Astrocyte (in vitro differentiated cells and primary cell): ENCODE measurements around the gene CTNNA3. TPM values are rescaled to one million over a fixed set of nuclear protein-coding genes. Genes with fewer than 3 reads are reported as not detected.

Source experiments
- DNase-seq: peaks from one replicate; pipeline ENCODE4 v3.0.0-alpha.2; 2010; ENCODE audit warnings: low read depth
- FAIRE-seq: peaks from 2 replicates; lab custom pipeline; 2011; peaks lifted over from hg19 to GRCh38; lab: Jason Lieb, UNC
- H2AFZ ChIP-seq: 2 replicates; pipeline ENCODE4 v1.6.0; 2012; ENCODE audit warnings: low read depth, low read length, inconsistent platforms
- H3K27ac ChIP-seq: 2 replicates; pipeline ENCODE4 v1.5.1; 2011; ENCODE audit warnings: low read depth, low read length, inconsistent platforms
- H3K27me3 ChIP-seq: 2 replicates; pipeline ENCODE4 v1.6.0; 2011; ENCODE audit warnings: low read length, inconsistent platforms; ENCODE audit not compliant: insufficient read depth
- H3K36me3 ChIP-seq: 2 replicates; pipeline ENCODE4 v1.5.1; 2011; ENCODE audit warnings: low read length, inconsistent platforms; ENCODE audit not compliant: insufficient read depth
- H3K4me1 ChIP-seq: 2 replicates; pipeline ENCODE4 v1.5.1; 2011; ENCODE audit warnings: low read length, inconsistent platforms; ENCODE audit not compliant: insufficient read depth
- H3K4me2 ChIP-seq: 2 replicates; pipeline ENCODE4 v1.6.0; 2012; ENCODE audit warnings: low read length, inconsistent platforms
- H3K4me3 ChIP-seq: 2 replicates; pipeline ENCODE4 v1.5.1; 2011; ENCODE audit warnings: low read depth, mild to moderate bottlenecking, low read length, inconsistent platforms; ENCODE audit not compliant: insufficient read depth
- H3K79me2 ChIP-seq: 2 replicates; pipeline ENCODE4 v1.6.0; 2012; ENCODE audit warnings: mild to moderate bottlenecking, low read length, inconsistent platforms; ENCODE audit not compliant: insufficient read depth
- H3K9ac ChIP-seq: 2 replicates; pipeline ENCODE4 v1.6.0; 2012; ENCODE audit warnings: mild to moderate bottlenecking, low read length, inconsistent platforms
- H3K9me3 ChIP-seq: 2 replicates; pipeline ENCODE4 v1.5.1; 2012; ENCODE audit warnings: low read depth, mild to moderate bottlenecking, low read length, inconsistent platforms; ENCODE audit not compliant: insufficient read depth
- H4K20me1 ChIP-seq: 2 replicates; pipeline ENCODE4 v1.6.0; 2012; ENCODE audit warnings: low read length, inconsistent platforms; ENCODE audit not compliant: insufficient read depth
- H3K27ac Mint-ChIP-seq: one replicate; pipeline ENCODE4 v1.8.0; 2021; ENCODE audit warnings: mild to moderate bottlenecking, mixed read lengths; ENCODE audit not compliant: unreplicated experiment
- H3K27me3 Mint-ChIP-seq: one replicate; pipeline ENCODE4 v1.8.0; 2021; ENCODE audit warnings: low read depth, mixed read lengths; ENCODE audit not compliant: unreplicated experiment
- H3K36me3 Mint-ChIP-seq: one replicate; pipeline ENCODE4 v1.8.0; 2021; ENCODE audit warnings: low read depth, mixed read lengths; ENCODE audit not compliant: unreplicated experiment
- H3K4me1 Mint-ChIP-seq: one replicate; pipeline ENCODE4 v1.8.0; 2021; ENCODE audit warnings: low read depth, mixed read lengths; ENCODE audit not compliant: unreplicated experiment
- H3K4me3 Mint-ChIP-seq: one replicate; pipeline ENCODE4 v1.8.0; 2021; ENCODE audit warnings: mild to moderate bottlenecking, moderate library complexity, mixed read lengths; ENCODE audit not compliant: unreplicated experiment
- H3K9me3 Mint-ChIP-seq: one replicate; pipeline ENCODE4 v1.8.0; 2021; ENCODE audit warnings: mild to moderate bottlenecking, mixed read lengths; ENCODE audit not compliant: unreplicated experiment
- EZH2 ChIP-seq: IDR thresholded peaks from 2 replicates; pipeline ENCODE4 v1.6.1; 2012; ENCODE audit warnings: mild to moderate bottlenecking, low read length, inconsistent platforms; ENCODE audit not compliant: insufficient read depth
- total RNA-seq: library from RNA; stranded (reverse); gene quantifications from 2 replicates; pipeline ENCODE4 v1.2.1, GENCODE V29; 2021
- TF ChIP-seq, protein P1 (sequence below): IDR thresholded peaks from 2 replicates; pipeline ENCODE4 v1.5.1; 2011; ENCODE audit warnings: low read depth, mild to moderate bottlenecking, inconsistent platforms, low read length, moderate library complexity; ENCODE audit not compliant: insufficient read depth

The CTNNA3 gene
- total RNA-seq, 1 donor from 2014 or later, result 0.73 TPM

DNA sequence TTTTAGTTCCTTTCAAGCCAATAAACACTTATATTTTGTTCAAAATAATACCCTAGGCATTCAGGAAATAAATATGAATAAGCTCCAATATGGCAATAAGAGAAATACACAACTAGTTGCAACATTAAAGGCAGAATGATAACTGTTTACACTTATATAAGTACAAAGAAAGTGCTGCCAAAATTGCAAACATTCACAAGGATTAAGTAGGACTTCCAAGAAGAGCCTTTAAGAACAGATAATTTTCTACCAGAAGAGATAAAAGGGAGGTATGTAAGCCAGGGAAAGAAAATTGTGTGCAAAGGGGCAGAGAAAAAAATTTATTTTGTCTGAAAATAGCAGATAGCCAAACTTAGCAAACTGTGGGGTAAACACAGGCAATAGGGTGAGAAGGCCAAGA is 83.8 kb downstream of the CTNNA3 start:
- peaks cover 33% of the 10 kb centered on the region for H3K4me1 ChIP-seq
- Mint-ChIP-seq H3K36me3 (no peaks in the 10 kb centered on the region), H3K27me3 (no peaks in the 10 kb centered on the region), H3K4me1 (peaks cover 28% of the 10 kb centered on the region), H3K27ac (no peak overlapping the region), H3K4me3 (no peak overlapping the region), H3K9me3 (peaks cover 4% of the 10 kb centered on the region)
- no peaks in the 10 kb centered on the region for H3K27me3 ChIP-seq
- H3K36me3 ChIP-seq, result no peaks in the 10 kb centered on the region
- FAIRE-seq (no peak), DNase-seq (no peak)
- H3K4me3 ChIP-seq, result no peak overlapping the region
- H3K27ac ChIP-seq, result no peak overlapping the region
- H3K9me3 ChIP-seq, result no peaks in the 10 kb centered on the region
- no peak for TF ChIP-seq EZH2
- TF ChIP-seq, protein P1, sequence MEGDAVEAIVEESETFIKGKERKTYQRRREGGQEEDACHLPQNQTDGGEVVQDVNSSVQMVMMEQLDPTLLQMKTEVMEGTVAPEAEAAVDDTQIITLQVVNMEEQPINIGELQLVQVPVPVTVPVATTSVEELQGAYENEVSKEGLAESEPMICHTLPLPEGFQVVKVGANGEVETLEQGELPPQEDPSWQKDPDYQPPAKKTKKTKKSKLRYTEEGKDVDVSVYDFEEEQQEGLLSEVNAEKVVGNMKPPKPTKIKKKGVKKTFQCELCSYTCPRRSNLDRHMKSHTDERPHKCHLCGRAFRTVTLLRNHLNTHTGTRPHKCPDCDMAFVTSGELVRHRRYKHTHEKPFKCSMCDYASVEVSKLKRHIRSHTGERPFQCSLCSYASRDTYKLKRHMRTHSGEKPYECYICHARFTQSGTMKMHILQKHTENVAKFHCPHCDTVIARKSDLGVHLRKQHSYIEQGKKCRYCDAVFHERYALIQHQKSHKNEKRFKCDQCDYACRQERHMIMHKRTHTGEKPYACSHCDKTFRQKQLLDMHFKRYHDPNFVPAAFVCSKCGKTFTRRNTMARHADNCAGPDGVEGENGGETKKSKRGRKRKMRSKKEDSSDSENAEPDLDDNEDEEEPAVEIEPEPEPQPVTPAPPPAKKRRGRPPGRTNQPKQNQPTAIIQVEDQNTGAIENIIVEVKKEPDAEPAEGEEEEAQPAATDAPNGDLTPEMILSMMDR, result no peak
- no peak overlapping the region for H3K4me2 ChIP-seq
- H3K9ac ChIP-seq, result no peak overlapping the region
- no peaks in the 10 kb centered on the region for H3K79me2 ChIP-seq
- H2AFZ ChIP-seq, result no peak overlapping the region
- H4K20me1 ChIP-seq, result no peaks in the 10 kb centered on the region

DNA sequence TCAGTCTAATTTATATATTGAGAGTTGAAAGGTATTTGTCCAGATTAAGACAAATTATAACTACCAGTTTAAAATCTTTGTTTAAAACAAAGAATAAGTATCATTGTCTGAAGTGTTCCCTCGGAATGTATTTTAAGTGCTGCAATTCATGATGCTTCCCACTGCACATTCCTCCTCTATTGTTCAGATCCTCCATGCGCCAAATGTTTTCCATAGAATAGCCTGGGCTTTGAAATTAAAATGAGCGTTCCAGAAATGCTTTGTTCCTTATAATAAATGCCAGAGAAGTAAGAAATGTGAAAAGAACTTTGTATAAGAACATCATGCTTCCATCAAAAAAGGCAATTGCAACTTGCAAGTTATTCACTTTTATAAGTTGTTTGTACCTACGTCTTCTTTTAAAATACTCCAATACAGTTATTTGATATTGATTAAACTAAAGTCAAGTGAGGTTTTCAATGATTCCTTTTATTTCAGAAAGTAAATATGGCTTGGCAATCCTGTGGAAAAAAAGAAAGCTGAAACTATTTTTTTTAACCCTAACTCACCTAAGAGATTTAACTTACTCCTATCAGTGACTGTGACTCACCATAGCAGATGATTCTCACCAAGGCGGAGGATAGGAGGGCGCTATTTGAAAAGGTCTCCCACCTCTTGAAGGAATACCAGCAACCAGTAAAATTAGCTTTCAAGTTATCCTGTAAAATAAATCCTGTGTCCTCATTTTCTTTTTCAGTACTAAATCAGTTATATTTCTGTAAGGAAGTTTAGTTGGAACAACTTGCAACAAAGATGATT is 85.8 kb downstream of the CTNNA3 start:
- Histone ChIP-seq H3K4me1 (peaks cover 38% of the 10 kb centered on the region), H3K79me2 (no peaks in the 10 kb centered on the region), H3K4me3 (no peak overlapping the region), H3K9ac (no peak overlapping the region), H2AFZ (no peak overlapping the region), H3K27me3 (no peaks in the 10 kb centered on the region), H4K20me1 (no peaks in the 10 kb centered on the region), H3K36me3 (no peaks in the 10 kb centered on the region), H3K9me3 (no peaks in the 10 kb centered on the region), H3K4me2 (peak overlapping the region; percentile 64), H3K27ac (peak overlapping the region; percentile 43)
- H3K9me3 Mint-ChIP-seq, result peaks cover 4% of the 10 kb centered on the region
- H3K4me3 Mint-ChIP-seq, result no peak overlapping the region
- peaks cover 38% of the 10 kb centered on the region for H3K4me1 Mint-ChIP-seq
- H3K27me3 Mint-ChIP-seq, result no peaks in the 10 kb centered on the region
- H3K36me3 Mint-ChIP-seq, result no peaks in the 10 kb centered on the region
- no peak for FAIRE-seq
- peak; percentile 79 for DNase-seq
- TF ChIP-seq, protein P1, result no peak
- no peak for TF ChIP-seq EZH2
- no peak overlapping the region for H3K27ac Mint-ChIP-seq

DNA sequence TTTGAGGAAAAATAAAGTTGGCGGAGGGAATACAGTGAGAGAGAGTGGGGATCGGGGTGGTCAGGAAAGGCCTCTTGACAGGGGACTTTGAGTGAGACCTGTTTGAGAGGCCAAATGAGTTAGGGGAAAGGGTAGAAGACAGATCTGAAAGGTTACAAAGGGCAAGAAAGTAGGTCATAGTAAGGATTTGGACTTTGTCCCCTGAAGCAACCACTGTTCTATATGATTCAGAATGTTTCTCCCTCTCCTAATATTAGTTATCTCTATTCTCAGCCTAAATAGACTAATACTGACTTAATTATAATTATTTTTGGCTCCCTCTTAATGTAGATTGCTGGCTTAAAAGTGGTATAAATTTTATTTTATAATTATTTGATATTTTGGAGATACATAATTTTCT is 88.0 kb downstream of the CTNNA3 start:
- H3K4me3 Mint-ChIP-seq, result no peak overlapping the region
- DNase-seq, result no peak
- TF ChIP-seq EZH2, result no peak
- TF ChIP-seq, protein P1, result no peak
- H3K4me1 Mint-ChIP-seq, result peaks cover 35% of the 10 kb centered on the region
- no peaks in the 10 kb centered on the region for H3K79me2 ChIP-seq
- H3K27ac ChIP-seq, result no peak overlapping the region
- H2AFZ ChIP-seq, result no peak overlapping the region
- peaks cover 33% of the 10 kb centered on the region for H3K4me1 ChIP-seq
- no peak overlapping the region for H3K27ac Mint-ChIP-seq
- H3K9me3 ChIP-seq, result no peaks in the 10 kb centered on the region
- H3K27me3 Mint-ChIP-seq, result no peaks in the 10 kb centered on the region
- no peaks in the 10 kb centered on the region for H3K9me3 Mint-ChIP-seq
- H3K4me2 ChIP-seq, result no peak overlapping the region
- H3K27me3 ChIP-seq, result no peaks in the 10 kb centered on the region
- no peak overlapping the region for H3K9ac ChIP-seq
- H3K4me3 ChIP-seq, result no peak overlapping the region
- H3K36me3 Mint-ChIP-seq, result no peaks in the 10 kb centered on the region
- no peaks in the 10 kb centered on the region for H3K36me3 ChIP-seq
- FAIRE-seq, result no peak
- H4K20me1 ChIP-seq, result no peaks in the 10 kb centered on the region
